ENCODE results near the gene NBPF11. TPM values are rescaled to one million over a fixed set of nuclear protein-coding genes. Genes with fewer than 3 reads are reported as not detected.
"Not testable (repeated sequence)": the region's sequence is repeated elsewhere in the genome, so short reads cannot be mapped to it uniquely, and the experiment has no call there.

The NBPF11 gene, protein sequence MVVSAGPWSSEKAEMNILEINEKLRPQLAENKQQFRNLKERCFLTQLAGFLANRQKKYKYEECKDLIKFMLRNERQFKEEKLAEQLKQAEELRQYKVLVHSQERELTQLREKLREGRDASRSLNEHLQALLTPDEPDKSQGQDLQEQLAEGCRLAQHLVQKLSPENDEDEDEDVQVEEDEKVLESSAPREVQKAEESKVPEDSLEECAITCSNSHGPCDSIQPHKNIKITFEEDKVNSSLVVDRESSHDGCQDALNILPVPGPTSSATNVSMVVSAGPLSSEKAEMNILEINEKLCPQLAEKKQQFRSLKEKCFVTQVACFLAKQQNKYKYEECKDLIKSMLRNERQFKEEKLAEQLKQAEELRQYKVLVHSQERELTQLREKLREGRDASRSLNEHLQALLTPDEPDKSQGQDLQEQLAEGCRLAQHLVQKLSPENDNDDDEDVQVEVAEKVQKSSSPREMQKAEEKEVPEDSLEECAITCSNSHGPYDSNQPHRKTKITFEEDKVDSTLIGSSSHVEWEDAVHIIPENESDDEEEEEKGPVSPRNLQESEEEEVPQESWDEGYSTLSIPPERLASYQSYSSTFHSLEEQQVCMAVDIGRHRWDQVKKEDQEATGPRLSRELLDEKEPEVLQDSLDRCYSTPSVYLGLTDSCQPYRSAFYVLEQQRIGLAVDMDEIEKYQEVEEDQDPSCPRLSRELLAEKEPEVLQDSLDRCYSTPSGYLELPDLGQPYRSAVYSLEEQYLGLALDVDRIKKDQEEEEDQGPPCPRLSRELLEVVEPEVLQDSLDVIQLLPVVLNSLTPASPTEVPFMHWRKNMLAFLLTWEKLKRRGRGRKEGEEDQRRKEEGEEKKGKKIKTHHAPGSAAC
- 49.8 TPM for polyA plus RNA-seq (ENCODE audit: insufficient read length)
- long read RNA-seq, donor 1: 0 reads
- long read RNA-seq, donor 2, full-length matches to known transcripts: 1 of 1 reads
- long read RNA-seq, donor 2, partial matches to known transcripts: 0 of 1 reads
- long read RNA-seq, donor 2, other reads (novel, unspliced or antisense): 0 of 1 reads
- long read RNA-seq, donor 3: 0 reads
- long read RNA-seq, donor 4: 0 reads
- long read RNA-seq, donor 5: 0 reads
- long read RNA-seq, donor 6: 0 reads
- long read RNA-seq, donor 7: 0 reads
- long read RNA-seq, donor 8: 0 reads

DNA sequence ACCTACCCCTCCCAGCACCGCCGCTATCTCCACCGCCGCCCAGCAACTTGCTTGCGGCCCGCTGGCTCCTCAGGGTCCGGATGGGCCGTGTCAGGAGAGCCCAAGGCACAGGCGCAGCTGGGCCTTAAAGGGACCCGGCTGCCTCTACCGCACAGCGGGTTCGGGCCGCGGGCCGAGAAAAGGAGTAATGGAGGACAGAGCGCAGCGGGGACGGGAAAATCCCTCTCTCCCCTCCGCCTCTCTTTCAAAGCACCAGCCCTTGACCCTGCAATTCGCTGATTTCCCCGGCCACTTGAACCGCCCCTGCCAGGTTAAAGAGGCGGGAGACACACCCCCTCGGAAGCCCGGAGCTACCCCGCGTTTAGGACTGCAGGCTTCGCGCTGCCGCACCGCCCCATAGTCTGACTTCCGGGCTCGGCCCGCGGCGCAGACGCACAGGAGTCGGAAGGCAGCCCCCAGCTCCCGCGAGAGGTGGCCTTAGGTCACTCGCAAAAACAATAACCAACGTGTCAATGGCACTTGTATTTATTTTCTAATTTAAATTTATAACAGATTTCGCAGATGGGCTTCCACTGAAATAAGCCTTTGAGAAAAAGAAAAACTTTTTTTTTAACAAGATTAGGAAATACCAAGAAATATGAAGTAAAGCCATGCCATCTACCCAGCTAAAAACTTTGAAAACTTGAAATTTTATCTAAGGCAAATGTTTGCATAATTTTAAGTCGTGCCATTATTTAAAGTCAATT, at the start of gene NBPF11:
TSS of gene NBPF11 (minus strand) at position 371 of the 746 bp plus-strand sequence. CDS start 25,278 bp downstream, outside the sequence.
- peak; percentile 70 for DNase-seq

DNA sequence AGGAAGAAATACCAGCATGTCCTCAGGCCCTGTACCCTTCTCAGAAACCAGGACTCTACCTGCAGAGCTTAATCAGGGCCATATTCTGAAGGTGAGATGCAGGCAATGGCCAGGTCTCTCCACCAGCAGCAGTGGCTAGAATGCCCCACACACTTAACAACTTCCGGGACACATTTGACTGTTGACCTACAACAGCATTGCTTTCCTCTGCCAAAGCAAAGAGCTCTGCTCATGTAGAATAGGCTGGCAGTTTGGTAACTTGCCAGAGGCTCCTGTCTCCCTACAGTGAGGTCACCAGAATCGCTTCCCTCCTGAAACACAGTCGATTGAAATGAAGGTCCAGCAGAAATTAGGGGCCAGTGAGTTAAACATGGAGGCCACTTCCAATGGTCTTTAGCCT, 45.3 kb upstream of the NBPF11 start:
- DNase-seq: not testable (repeated sequence)

DNA sequence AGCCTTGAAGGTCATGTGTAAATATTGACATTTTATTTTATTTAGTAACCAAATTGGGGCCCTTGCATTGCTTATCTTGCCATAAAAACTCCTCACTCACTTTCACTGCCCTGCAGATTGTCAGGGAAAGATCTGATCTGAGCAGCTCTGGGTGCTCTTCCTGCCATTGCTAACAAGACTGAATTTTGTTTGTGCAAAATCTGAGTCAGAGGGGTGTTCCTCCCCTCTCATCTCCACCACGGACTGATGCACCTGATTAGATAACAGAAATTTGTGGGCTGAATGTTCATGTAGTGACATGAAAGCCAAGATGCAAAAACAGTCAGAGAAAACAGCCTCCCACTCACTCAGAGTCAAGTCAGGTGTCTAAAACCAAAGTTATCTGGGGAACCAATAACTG, 44.9 kb upstream of the NBPF11 start:
- not testable (repeated sequence) for DNase-seq

GRCh38 chr1:148195115-148195514, 43.0 kb upstream of the NBPF11 start:
- not testable (repeated sequence) for DNase-seq

DNA sequence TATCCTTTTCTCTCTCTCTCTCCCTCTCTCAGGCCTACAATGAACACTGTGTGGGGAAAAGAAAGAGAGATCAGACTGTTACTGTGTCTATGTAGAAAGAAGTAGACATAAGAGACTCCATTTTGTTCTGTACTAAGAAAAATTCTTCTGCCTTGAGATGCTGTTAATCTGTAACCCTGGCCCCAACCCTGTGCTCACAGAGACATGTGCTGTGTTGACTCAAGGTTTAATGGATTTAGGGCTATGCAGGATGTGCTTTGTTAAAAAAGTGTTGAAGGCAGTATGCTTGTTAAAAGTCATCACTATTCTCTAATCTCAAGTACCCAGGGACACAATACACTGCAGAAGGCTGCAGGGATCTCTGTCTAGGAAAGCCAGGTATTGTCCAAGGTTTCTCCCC, 36.7 kb upstream of the NBPF11 start:
- not testable (repeated sequence) for DNase-seq

GRCh38 chr1:148178682-148179081, 26.6 kb upstream of the NBPF11 start:
- DNase-seq: not testable (repeated sequence)

DNA sequence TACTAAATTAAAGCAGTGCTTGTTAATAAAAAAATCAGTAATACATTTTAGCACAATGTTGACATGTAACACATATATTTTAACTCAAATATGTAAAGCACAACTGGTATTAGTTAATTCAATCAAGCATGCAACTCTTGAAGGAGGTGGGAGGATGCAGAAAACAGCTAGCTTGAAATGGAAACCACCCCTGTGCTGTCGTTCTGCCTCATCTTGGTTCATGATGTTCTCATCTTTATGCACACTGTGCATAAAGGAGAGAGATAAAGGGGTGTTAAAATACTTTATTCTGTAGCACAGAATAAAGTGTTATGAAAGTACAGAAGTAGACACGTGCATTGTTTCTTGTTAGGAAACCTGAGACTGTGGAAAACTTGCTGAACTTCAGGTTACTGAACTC, 23.3 kb upstream of the NBPF11 start:
- not testable (repeated sequence) for DNase-seq

- not testable (repeated sequence) for DNase-seq
Observed at GRCh38 chr1:148171995-148172394, 19.9 kb upstream of the NBPF11 start.

GRCh38 chr1:148166558-148167492, 14.7 kb upstream of the NBPF11 start:
- DNase-seq: no peak

- no peak for DNase-seq
Observed at GRCh38 chr1:148162363-148162762, 10.3 kb upstream of the NBPF11 start.

DNA sequence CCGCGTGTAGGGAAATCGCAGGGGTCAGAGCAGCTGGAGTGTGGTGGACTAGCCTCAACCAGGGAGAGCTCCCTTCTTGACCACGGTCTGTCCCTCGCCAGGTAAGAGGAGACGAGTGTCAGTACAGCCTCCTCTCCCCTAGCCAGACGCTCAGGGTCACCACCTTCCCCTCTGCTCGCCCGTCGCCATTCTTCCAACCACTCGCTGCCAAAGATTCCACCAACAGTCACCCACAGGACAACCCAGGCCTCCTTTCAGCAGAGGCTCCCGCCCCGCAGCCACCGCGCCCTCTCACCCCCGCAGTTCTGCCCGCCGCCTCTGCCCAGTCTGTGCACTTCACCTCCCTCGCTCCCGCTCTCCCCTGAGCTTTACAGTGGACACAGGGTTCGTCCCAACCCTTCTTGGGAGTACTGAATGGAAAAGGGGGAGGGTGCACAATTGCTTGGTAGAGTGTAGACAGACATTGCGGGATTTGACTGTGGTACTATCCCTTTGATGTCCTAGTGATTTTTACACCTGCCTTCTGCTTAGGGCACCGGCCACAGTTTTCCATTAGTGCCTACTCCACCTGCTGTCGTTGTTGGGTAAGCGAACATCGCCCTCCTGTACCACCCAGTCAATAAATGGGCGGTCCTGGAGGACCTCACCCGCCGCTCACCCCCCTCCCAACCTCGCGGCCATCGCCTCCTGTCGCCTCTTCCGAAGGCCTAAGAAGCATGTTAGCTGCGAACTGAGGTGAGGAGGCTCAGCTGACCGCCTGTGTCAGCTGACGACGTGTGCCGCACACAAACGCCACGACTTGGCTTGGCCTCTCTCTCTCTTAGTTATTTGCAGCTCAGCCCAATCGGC, 9.2 kb upstream of the NBPF11 start:
- no peak for DNase-seq

DNA sequence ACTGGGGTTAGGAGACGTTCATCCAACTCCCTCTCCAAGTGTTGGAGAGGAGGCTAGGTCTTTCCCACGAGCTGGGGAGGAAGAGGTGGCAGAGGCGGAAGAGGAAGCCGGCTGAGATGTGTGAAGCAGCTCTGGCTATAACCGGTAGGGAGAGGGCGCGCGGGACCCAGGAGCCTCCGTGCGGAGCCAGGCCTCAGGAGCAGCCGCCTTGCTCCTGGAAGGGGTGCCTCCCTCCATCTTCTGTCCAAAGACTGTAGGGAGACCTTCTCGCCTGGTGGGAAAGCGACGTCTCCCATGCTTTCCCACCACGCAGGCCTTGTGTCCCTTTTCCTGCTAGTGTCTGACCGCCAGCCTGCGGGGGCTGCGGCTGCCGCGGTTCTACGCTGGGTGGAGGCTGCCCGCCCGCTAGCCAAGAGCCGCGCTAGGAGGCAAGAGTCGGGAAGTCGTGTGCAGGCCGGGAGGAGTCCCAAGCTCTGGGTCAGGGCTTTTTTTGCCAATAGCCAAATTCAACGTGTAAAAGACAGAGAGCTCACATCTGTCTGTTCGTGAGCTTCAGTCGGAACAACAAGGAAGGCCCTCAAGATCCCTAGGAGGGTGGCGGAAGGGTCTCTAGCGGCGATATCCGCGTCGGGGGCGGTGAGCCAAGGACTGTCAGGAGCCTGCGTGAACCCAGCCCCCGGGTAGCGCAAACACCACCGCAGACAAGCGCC, 8.4 kb upstream of the NBPF11 start:
- DNase-seq: no peak

DNA sequence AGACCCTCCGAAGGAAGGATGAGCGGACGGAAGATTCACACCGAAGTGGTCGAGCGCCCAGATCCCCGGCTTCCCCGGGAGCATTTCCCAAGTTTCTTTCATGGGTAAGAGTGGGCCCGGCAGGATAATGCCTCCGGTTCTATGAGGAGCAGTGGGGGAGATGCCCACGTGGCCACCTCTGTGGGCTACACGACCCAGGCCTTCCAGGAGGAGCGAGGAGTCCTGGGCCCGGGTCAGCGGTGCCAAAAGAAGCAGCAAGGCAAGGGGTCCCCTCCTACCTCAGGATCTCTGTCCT, 7.9 kb upstream of the NBPF11 start:
- no peak for DNase-seq

- no peak for DNase-seq
Observed at GRCh38 chr1:148158341-148159003, 6.4 kb upstream of the NBPF11 start.

DNA sequence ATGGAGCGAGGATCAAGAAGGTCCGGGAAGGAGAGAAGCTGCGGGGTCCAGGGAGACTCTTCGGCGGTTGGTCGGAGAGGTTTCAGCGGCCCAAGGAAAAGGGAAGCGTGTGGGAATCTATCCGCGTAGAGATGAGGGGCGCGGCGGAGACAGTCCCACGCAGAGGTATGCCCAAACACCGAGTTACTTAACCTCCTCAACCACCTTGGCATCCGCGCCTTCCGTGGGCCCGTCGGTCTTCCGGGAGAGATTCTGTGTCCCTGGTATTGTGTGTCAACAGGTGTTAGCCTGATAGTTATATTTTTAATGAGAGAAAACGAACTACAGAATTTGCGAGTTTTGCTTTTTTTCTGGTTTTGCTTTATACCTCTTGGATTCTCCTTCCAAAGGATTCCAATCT, 5.7 kb upstream of the NBPF11 start:
- DNase-seq: not testable (repeated sequence)

DNA sequence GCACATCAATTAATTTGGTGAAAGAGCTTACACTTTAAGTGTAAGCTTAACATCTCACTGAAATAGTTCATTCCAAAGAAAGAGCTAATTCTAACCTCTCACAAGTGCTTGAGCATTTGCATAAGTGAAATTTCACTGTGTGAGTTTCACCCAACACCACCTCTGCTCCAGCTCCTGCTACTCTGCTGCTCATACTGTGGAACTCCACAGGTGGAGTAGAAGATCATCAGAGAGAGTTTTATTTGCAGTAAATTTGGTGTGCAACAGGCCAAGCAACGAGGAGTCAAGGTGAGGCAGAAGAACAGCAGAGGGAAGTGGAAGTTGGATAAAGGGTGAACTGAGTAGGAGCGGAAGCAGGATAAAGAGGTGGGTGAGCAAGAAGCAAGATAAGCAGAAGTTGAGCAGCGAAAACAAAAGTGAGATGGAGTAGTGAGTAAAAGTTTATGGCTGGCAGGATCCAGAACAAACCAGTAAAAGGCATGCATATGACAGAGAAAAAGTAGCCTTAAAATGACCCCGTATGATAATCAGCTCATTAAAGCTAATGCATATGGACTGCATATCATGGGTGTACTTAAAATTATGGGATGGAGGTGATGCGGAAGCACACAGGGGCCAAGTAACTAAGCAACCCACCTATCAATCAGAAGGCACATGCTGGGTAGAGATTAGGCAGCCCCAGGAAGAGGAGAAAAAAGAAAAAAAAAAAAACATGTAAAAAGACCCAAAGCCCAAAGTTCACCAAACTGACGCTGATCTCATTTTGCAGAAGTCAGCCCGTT, 3.6 kb upstream of the NBPF11 start:
- not testable (repeated sequence) for DNase-seq

- DNase-seq: not testable (repeated sequence)
Observed at GRCh38 chr1:148152795-148153194, 714 bp upstream of the NBPF11 start.
